HCT116 (cell line): Measurements from ENCODE around the gene RNF214.

Source experiments
- EZH2phosphoT487 ChIP-seq: fragments of 200-600 bp; IDR thresholded peaks from 2 replicates; pipeline ENCODE4 v1.6.1; 2018; ENCODE audit warnings: antibody characterized with exemption, borderline replicate concordance
- TF ChIP-seq, protein P1 (sequence below), 3 experiments: fragments of 200-600 bp in 1 of 3; sonication (generic) in 1 of 3; IDR thresholded peaks in 2 of 3; conservative IDR thresholded peaks in 1 of 3; 2 replicates each; pipeline ENCODE4 v1.5.1; 2012 to 2017; ENCODE audit warnings: low read depth in 2 of 3, low read length in 2 of 3, antibody characterized with exemption in 1 of 3, borderline replicate concordance in 1 of 3, control low read depth in 1 of 3, mild to moderate bottlenecking in 1 of 3, mixed read lengths in 1 of 3, mixed run types in 1 of 3, moderate library complexity in 1 of 3; ENCODE audit not compliant: insufficient read depth in 1 of 3

GRCh38 chr11:117315285-117316196 is 83.1 kb downstream of the RNF214 start:
- TF ChIP-seq, protein P1, sequence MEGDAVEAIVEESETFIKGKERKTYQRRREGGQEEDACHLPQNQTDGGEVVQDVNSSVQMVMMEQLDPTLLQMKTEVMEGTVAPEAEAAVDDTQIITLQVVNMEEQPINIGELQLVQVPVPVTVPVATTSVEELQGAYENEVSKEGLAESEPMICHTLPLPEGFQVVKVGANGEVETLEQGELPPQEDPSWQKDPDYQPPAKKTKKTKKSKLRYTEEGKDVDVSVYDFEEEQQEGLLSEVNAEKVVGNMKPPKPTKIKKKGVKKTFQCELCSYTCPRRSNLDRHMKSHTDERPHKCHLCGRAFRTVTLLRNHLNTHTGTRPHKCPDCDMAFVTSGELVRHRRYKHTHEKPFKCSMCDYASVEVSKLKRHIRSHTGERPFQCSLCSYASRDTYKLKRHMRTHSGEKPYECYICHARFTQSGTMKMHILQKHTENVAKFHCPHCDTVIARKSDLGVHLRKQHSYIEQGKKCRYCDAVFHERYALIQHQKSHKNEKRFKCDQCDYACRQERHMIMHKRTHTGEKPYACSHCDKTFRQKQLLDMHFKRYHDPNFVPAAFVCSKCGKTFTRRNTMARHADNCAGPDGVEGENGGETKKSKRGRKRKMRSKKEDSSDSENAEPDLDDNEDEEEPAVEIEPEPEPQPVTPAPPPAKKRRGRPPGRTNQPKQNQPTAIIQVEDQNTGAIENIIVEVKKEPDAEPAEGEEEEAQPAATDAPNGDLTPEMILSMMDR (IDR thresholded peaks at IDR 0.05 in 2 of 3, conservative IDR thresholded peaks at IDR 0.05 in 1 of 3; ENCODE audit: borderline replicate concordance in 1 of 3, insufficient read depth in 1 of 3, low read depth in 2 of 3, low read length in 2 of 3), result no peak
- no peak for TF ChIP-seq EZH2phosphoT487
